Left lung (tissue), 10 donors: Measurements from ENCODE around the gene JPH2. TPM values are rescaled to one million over a fixed set of nuclear protein-coding genes. Genes with fewer than 3 reads are reported as not detected.

Experiments used
- ATAC-seq: fragments of 200-7000 bp; cut with Tn5 transposase; one replicate; pipeline ENCODE4 v1.9.1; 2020; ENCODE audit warnings: moderate library complexity
- DNase-seq, 4 donors: peaks; one replicate each; pipeline ENCODE4 v3.0.0-alpha.2; 2013 to 2020
- H3K27ac ChIP-seq, 2 donors: fragments of 200-600 bp; sonication (generic) in 1 of 2; one replicate each; pipeline versions ENCODE4 v1.5.0 to v1.8.0; 2020 to 2021
- H3K27me3 ChIP-seq, 2 donors: fragments of 200-600 bp; sonication (generic) in 1 of 2; one replicate each; pipeline versions ENCODE4 v1.5.0 to v1.8.0; 2020 to 2021
- H3K36me3 ChIP-seq, 2 donors: fragments of 200-600 bp; sonication (generic) in 1 of 2; one replicate each; pipeline versions ENCODE4 v1.5.0 to v1.8.0; 2020 to 2021
- H3K4me1 ChIP-seq, 2 donors: fragments of 200-600 bp; one replicate each; pipeline ENCODE4 v1.8.0; 2021
- H3K4me3 ChIP-seq, 2 donors: fragments of 200-600 bp; sonication (generic) in 1 of 2; one replicate each; pipeline versions ENCODE4 v1.5.0 to v1.8.0; 2020 to 2021; ENCODE audit warnings: mild to moderate bottlenecking in 1 of 2
- H3K9me3 ChIP-seq, 2 donors: fragments of 200-600 bp; sonication (generic) in 1 of 2; one replicate each; pipeline versions ENCODE4 v1.5.0 to v1.8.0; 2020 to 2021
- intact Hi-C, 2 donors: fragments of 100-400 bp; cut with DNase I; formaldehyde crosslinking; loops; one replicate each; pipeline versions ENCODE4 v1.11.2 to v1.14.2; 2022
- polyA plus RNA-seq, 6 donors: library from polyadenylated mRNA; unstranded; fragments of 120-200 nt; gene quantifications; one replicate each; pipeline ENCODE4 v1.2.1, GENCODE V29; 2013; ENCODE audit not compliant: insufficient read length in 6 of 6
- total RNA-seq, 2 donors: library from RNA; stranded (reverse); fragmentation: NEBNext Ultra II Directional; extraction: Animal tissue kit (Norgen Biotek cat#: 25700); gene quantifications; one replicate each; pipeline ENCODE4 v1.2.1, GENCODE V29; 2021
- TF ChIP-seq, protein P1 (sequence below), 2 donors: fragments of 200-600 bp; sonication (generic) in 1 of 2; IDR thresholded peaks; one replicate each; pipeline versions ENCODE4 v1.5.0 to v1.8.0; 2021; ENCODE audit warnings: antibody characterized with exemption in 2 of 2
- donor health status: DM: no; HTN: yes; CAD: no.
- donor health status: DM: no; HTN: no; CAD: no.

JPH2 gene
- total and polyA plus RNA-seq, 8 donors, result 0.83 to 7.4 (median 1.4) TPM

DNA sequence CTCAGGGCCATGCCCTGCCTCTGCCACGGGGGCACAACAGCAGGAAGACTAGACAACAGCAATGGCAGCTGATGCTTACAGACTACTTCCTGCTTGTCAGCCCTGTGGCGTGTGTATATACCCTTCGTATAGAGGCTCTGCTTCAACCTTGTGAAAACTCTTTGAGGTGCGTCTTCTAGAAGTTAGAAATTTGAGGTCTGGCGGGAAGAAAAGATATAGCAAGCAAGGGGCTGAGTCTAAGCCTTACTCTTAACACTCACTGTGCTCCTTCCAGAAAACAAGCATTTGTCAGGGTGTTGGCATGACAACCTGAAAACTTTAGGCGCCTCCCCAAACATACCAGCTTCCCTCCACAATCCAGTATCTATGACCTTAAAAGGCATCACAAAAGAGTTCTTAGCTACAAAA is 33.3 kb downstream of the JPH2 start:
- Histone ChIP-seq H3K4me1 (peaks cover 0 to 5% of the 10 kb centered on the region in 2 donors), H3K36me3 (no peaks in the 10 kb centered on the region), H3K27ac (no peak overlapping the region), H3K9me3 (no peaks in the 10 kb centered on the region), H3K27me3 (peaks cover 0 to 33% of the 10 kb centered on the region in 2 donors), H3K4me3 (no peak overlapping the region)
- DNase-seq, result no peak
- TF ChIP-seq, protein P1, sequence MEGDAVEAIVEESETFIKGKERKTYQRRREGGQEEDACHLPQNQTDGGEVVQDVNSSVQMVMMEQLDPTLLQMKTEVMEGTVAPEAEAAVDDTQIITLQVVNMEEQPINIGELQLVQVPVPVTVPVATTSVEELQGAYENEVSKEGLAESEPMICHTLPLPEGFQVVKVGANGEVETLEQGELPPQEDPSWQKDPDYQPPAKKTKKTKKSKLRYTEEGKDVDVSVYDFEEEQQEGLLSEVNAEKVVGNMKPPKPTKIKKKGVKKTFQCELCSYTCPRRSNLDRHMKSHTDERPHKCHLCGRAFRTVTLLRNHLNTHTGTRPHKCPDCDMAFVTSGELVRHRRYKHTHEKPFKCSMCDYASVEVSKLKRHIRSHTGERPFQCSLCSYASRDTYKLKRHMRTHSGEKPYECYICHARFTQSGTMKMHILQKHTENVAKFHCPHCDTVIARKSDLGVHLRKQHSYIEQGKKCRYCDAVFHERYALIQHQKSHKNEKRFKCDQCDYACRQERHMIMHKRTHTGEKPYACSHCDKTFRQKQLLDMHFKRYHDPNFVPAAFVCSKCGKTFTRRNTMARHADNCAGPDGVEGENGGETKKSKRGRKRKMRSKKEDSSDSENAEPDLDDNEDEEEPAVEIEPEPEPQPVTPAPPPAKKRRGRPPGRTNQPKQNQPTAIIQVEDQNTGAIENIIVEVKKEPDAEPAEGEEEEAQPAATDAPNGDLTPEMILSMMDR (IDR thresholded peaks at IDR 0.05), result no peak
- intact Hi-C loops, result no loop called here
- ATAC-seq, result no peak

DNA sequence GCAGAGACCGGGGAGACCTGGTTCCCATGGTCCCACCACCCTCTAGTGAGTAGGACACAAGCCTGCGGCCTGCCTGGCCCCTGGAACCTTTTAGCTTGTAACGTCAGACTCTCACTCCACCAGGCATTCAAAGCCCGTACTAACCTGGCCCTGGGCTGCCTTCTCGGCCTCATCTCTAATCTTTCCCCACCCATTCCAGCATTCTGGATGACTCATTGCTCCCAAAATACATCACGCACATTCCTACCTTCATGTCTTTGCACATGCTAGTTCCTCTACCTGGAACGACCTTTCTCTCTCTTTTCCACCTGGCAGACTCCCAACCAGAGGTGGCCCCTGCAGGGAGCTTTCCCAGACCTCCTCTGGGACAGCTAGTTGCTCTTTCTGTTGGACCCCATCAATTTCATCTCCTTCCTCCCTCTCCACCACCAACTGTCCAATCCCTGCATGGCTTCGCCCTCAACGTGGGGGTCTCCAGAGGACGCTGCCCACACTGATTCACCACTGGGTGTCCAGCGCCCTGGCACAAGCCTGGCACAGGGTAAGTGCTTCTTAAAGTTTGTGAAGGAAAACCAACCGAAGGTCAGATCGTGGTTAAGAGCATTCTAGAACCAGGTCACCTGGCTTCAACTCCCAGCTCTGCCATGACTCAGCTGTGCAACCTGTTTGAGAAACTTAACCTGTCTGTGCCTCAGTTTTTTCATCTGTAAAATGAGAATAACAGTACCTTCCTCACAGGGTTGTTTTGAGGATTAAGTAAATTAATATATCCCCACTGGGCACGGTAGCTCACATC is 35.2 kb downstream of the JPH2 start:
- ATAC-seq (no peak), DNase-seq (no peak)
- H3K27me3 ChIP-seq, result peaks cover 0 to 17% of the 10 kb centered on the region in 2 donors
- no peaks in the 10 kb centered on the region for H3K9me3 ChIP-seq
- TF ChIP-seq, protein P1 (IDR thresholded peaks at IDR 0.05), result no peak
- no peak overlapping the region for H3K27ac ChIP-seq
- intact Hi-C loops, result no loop called here
- H3K4me1 ChIP-seq, result peaks cover 0 to 5% of the 10 kb centered on the region in 2 donors
- H3K4me3 ChIP-seq, result no peak overlapping the region
- no peaks in the 10 kb centered on the region for H3K36me3 ChIP-seq

DNA sequence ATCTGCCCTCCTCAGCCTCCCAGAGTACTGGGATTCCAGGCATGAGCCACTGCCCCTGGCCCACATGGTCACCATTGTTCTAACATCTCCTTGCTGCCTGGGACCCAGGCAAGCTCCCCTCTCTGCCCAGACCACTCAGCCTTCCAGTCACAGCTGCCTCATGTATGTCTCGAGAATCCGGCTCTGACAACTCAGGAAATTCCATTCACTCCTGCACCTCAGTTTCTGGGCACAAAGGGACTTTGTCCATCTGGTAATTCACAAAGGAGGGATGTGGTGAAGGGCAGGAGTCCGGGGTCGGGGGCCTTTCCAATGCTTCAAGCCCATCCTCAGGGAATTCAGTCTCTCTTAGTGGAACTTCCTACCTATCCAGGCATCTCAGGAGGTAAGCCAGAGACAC is 40.7 kb downstream of the JPH2 start:
- intact Hi-C loops, result no loop called here
- no peak overlapping the region for H3K4me3 ChIP-seq
- no peaks in the 10 kb centered on the region for H3K4me1 ChIP-seq
- no peak overlapping the region for H3K27ac ChIP-seq
- no peak for ATAC-seq
- DNase-seq, result no peak
- TF ChIP-seq, protein P1 (IDR thresholded peaks at IDR 0.05), result no peak
- no peaks in the 10 kb centered on the region for H3K36me3 ChIP-seq
- peaks cover 0 to 12% of the 10 kb centered on the region in 2 donors for H3K27me3 ChIP-seq
- no peaks in the 10 kb centered on the region for H3K9me3 ChIP-seq

DNA sequence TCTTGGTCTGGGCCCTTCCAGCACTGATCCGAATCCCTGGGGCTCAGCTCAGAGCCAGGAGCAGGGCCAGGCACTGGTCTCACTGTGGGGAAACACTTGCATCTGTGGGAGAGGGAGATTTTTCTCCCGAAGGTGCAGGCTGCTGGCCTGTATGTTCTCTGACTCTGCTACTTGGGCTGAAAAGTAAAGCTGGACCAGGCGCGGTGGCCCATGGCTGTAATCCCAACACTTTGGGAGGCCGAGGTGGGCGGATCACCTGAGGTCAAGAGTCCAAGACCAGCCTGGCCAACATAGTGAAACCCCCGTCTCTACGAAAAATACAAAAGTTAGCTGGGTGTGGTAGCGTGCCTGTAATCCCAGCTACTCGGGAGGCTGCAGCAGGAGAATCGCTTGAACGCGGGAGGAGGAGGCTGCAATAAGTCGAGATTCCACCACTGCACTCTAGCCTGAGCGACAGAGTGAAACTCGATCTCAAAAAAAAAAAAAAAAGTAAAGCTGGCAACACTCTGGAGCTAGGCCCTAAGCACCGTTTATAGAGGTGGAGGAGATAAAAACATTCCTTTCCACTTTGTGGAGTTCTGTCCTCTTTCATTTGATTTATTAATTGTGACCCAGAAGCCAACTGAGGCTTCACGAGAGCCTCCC is 41.7 kb downstream of the JPH2 start:
- H3K4me1 ChIP-seq, result no peaks in the 10 kb centered on the region
- no peak for ATAC-seq
- H3K27ac ChIP-seq, result no peak overlapping the region

DNA sequence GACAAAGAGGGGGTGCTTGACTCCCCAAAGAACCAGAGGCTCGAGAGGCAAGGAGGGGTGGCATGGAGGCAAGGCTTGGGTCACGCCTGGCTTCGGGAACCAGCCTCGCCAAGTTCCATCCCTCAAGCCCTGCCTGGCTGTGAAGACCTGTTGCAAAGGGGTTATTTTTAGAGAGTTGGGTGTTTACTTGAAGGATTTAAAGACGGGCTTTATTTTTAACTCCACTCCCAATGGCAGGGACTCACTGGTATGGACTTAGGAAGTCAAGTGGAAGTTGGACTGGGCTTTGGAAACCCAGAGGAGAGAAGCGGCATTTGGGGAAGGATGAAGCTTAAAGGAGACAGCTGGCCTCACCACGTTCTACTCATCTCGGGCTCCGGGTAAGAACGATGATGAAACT is 43.1 kb downstream of the JPH2 start:
- no peak overlapping the region for H3K27ac ChIP-seq
- no peak for ATAC-seq
- intact Hi-C loops, result no loop called here

More for the DNA sequence above, 41.7 kb downstream of the JPH2 start:
- intact Hi-C loops, result no loop called here
- DNase-seq, result no peak
- TF ChIP-seq, protein P1 (IDR thresholded peaks at IDR 0.05), result no peak
- Histone ChIP-seq H3K9me3 (no peaks in the 10 kb centered on the region), H3K4me3 (no peak overlapping the region), H3K27me3 (peaks cover 0 to 20% of the 10 kb centered on the region in 2 donors), H3K36me3 (no peaks in the 10 kb centered on the region)

More for the DNA sequence above, 43.1 kb downstream of the JPH2 start:
- Histone ChIP-seq H3K4me3 (no peak overlapping the region), H3K4me1 (no peaks in the 10 kb centered on the region), H3K36me3 (no peaks in the 10 kb centered on the region), H3K27me3 (peaks cover 0 to 33% of the 10 kb centered on the region in 2 donors), H3K9me3 (no peaks in the 10 kb centered on the region)
- no peak for DNase-seq
- TF ChIP-seq, protein P1 (IDR thresholded peaks at IDR 0.05), result no peak
